Activated CD4-positive, alpha-beta memory T cell treated with anti-CD3 and anti-CD28 coated beads, Interleukin-2, amount 10 ng/mL, durations not matched to agents 7 days and 5 days (primary cell): Measurements from ENCODE around the gene SLAMF1. TPM values are rescaled to one million over a fixed set of nuclear protein-coding genes. Genes with fewer than 3 reads are reported as not detected.

Experiments
- CTCF ChIA-PET: fragments of 350-600 bp; sonication (Branson Sonifier 250); formaldehyde crosslinking; loops from one replicate; lab custom pipeline; 2021; ENCODE audit warnings: antibody characterized with exemption, inconsistent platforms; lab: Charles Lee
- POLR2A ChIA-PET: fragments of 350-600 bp; sonication (Branson Sonifier 250); formaldehyde crosslinking; loops from one replicate; lab custom pipeline; 2021; ENCODE audit warnings: antibody characterized with exemption; lab: Charles Lee
- DNase-seq: peaks from one replicate; pipeline ENCODE4 v3.0.0-alpha.2; 2020
- H3K27ac Mint-ChIP-seq: one replicate; pipeline ENCODE4 v1.8.0; 2021; ENCODE audit warnings: mild to moderate bottlenecking, mixed read lengths
- H3K27me3 Mint-ChIP-seq: one replicate; pipeline ENCODE4 v1.8.0; 2021; ENCODE audit warnings: mixed read lengths
- H3K36me3 Mint-ChIP-seq: one replicate; pipeline ENCODE4 v1.8.0; 2021; ENCODE audit warnings: low read depth, mixed read lengths
- H3K4me1 Mint-ChIP-seq: one replicate; pipeline ENCODE4 v1.8.0; 2021; ENCODE audit warnings: mixed read lengths
- H3K4me3 Mint-ChIP-seq: one replicate; pipeline ENCODE4 v1.8.0; 2021; ENCODE audit warnings: mild to moderate bottlenecking, mixed read lengths
- H3K9me3 Mint-ChIP-seq: one replicate; pipeline ENCODE4 v1.8.0; 2021; ENCODE audit warnings: mixed read lengths
- total RNA-seq, 2 experiments: library from RNA; stranded (reverse); gene quantifications; one replicate each; pipeline ENCODE4 v1.2.3, GENCODE V29; 2021

The SLAMF1 gene
- total RNA-seq, 2 experiments from 2014 or later = 106 to 113 TPM

DNA sequence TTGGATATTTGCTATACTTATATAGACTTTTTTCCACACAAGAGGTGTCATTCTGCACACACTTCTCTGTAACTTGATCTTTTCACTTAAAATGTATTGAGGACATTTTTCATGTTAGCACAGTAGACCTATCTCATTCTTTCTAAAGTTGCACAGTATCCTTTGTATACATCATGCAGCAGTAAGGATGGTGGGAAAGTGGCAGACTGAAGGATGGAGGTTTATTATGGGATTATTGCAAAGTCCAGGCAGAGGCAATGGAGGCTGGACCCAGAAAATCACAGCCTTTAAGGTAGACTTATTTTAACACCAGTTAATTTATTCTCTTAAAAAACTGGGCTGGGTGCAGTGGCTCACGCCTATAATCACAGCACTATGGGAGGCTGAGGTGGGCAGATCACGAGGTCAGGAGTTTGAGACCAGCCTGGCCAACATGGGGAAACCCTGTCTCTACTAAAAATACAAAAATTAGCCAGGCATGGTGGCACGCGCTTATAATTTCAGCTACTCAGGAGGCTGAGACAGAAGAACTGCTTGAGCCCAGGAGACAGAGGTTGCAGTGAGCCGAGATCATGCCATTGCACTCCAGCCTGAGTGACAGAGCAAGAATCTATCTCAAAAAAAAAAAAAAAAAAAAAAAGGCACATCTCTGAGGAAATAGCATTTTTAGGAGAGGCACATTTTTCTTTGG is 25.8 kb downstream of the SLAMF1 start:
- Mint-ChIP-seq H3K36me3 (peaks cover 89% of the 10 kb centered on the region), H3K27ac (peak overlapping the region; percentile 99), H3K27me3 (no peaks in the 10 kb centered on the region), H3K4me1 (peaks cover 82% of the 10 kb centered on the region), H3K4me3 (peak overlapping the region; percentile 22), H3K9me3 (peaks cover 5% of the 10 kb centered on the region)
- ChIA-PET POLR2A (interaction anchor here (0.6 to 15.6 kb wide), 11 partner anchors 8 to 64 kb away, joined by 3 to 362 read pairs (median 9); partner anchors contain the start of gene SLAMF1), CTCF (interaction anchor here (0.8 to 3.9 kb wide), 9 partner anchors 8 to 61 kb away, joined by 3 to 23 read pairs (median 12); partner anchors contain the start of gene SLAMF1)
- DNase-seq = no peak

DNA sequence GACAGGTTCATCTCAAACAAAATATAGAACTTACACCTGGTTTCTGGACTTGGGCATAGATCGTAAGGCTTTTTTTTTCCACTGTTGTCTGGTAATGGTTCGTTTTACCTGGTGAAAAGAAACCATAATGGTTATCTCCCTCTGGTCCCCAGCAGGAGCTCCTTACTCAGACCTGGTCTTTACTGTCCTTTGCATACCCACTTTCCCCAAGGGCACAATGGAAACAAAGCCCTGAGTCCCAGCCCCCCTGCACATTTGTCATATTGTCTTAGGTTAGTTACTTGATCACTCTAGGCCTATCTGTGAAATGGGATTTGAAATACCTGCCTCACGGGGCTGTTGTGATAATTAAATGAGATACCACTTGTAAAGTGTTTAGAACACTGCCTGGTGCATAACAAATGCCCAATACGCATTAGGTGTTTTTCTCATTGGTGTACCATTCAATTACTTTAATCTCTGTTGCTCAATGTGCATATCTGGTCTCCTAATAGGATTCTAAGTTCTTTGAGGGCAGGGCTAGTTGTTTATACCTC is 27.0 kb downstream of the SLAMF1 start:
- Mint-ChIP-seq H3K4me1 (peaks cover 77% of the 10 kb centered on the region), H3K36me3 (peaks cover 88% of the 10 kb centered on the region), H3K4me3 (no peak overlapping the region), H3K27me3 (no peaks in the 10 kb centered on the region), H3K9me3 (peaks cover 5% of the 10 kb centered on the region), H3K27ac (peak overlapping the region; percentile 44)
- POLR2A ChIA-PET = interaction anchor here (1.0 to 15.6 kb wide), 10 partner anchors 10 to 86 kb away, joined by 3 to 362 read pairs (median 6); partner anchors contain the start of gene SLAMF1
- CTCF ChIA-PET = interaction anchor here (0.6 to 3.8 kb wide), 17 partner anchors 9 to 191 kb away, joined by 3 to 23 read pairs (median 4); partner anchors contain the start of gene SLAMF1
- DNase-seq = no peak

DNA sequence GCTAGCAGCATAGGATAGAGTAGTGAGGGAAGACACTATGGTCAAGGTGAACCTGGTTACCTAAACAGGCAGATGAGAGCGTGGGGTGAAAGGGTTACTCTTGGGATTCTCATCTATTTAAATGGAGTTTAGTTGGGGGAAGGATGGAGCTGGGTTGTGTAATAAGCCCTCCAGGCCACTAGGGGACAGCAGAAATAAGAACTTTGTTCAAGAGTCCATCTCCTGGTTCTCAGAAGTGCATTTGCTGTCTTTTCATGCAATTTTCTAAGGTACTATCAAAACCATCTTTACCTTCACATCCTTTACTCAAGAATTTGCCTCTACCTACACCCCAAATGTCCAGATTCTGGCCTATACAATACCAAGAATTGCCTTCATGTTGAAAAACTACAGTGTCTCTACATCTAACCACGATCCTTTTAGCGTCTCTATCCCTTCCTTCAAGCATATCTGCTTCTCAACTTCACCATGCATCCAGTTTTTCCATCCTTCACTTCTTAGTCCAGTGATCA is 28.0 kb downstream of the SLAMF1 start:
- Mint-ChIP-seq H3K36me3 (peaks cover 86% of the 10 kb centered on the region), H3K9me3 (peaks cover 5% of the 10 kb centered on the region), H3K4me1 (peaks cover 75% of the 10 kb centered on the region), H3K27ac (peak overlapping the region; percentile 48), H3K27me3 (no peaks in the 10 kb centered on the region), H3K4me3 (no peak overlapping the region)
- ChIA-PET CTCF (interaction anchor here (0.8 to 3.8 kb wide), 20 partner anchors 8 to 190 kb away, joined by 3 to 23 read pairs (median 4); partner anchors contain the start of gene SLAMF1), POLR2A (interaction anchor here (1.0 to 15.6 kb wide), 13 partner anchors 9 to 90 kb away, joined by 3 to 362 read pairs (median 6); partner anchors contain the start of gene SLAMF1)
- no peak for DNase-seq

DNA sequence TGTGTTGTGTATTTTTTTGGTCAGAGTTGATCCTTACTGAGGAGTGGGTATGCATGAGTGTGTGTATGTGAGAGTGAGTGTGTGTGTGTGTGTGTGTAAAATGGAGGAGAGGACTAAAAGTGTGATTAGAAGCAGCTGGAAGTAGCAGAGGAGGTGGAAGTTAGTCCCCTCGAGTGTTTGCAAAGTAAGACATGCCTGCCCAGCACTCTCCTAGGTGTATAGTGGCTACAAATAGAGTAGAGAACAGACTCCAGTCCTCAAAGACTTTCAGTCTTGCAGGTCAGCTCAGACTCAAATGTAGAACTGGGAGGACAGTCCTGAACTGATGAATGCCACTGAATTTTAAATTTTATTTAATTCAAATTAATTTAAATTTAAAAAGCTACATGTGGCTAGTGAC is 28.5 kb downstream of the SLAMF1 start:
- H3K9me3 Mint-ChIP-seq = peaks cover 5% of the 10 kb centered on the region
- no peak for DNase-seq
- peak overlapping the region; percentile 63 for H3K27ac Mint-ChIP-seq
- ChIA-PET POLR2A (interaction anchor here (1.0 to 15.6 kb wide), 13 partner anchors 9 to 93 kb away, joined by 3 to 362 read pairs (median 6); partner anchors contain the start of genes CD48 and SLAMF1), CTCF (interaction anchor here (0.8 to 3.8 kb wide), 17 partner anchors 9 to 190 kb away, joined by 3 to 23 read pairs (median 5); partner anchors contain the start of gene SLAMF1)
- H3K27me3 Mint-ChIP-seq = no peaks in the 10 kb centered on the region
- H3K36me3 Mint-ChIP-seq = peaks cover 86% of the 10 kb centered on the region
- peaks cover 74% of the 10 kb centered on the region for H3K4me1 Mint-ChIP-seq
- no peak overlapping the region for H3K4me3 Mint-ChIP-seq

DNA sequence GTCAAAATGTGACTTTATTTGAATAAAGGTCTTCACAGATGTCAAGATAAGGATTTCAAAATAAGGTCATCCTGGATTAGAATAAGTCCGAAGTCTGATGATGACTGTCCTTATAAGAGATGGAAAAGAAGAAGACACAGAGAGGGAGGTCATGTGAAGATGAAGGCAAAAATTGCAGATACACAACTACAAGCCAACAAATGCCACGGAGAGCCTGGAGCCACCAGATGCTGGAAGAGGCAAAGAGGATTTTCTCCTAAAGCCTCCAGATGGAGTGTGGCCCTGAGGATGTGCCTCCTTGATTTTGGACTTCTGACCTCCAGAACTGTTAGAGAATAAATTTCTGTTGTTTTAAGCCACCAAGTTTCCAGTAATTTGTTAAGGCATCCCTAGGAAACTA is 31.2 kb downstream of the SLAMF1 start:
- CTCF ChIA-PET = interaction anchor here (1.5 kb wide), 1 partner anchor 187 kb away, joined by 3 read pairs; no protein-coding TSS in a partner anchor
- POLR2A ChIA-PET = interaction anchor here (1.0 kb wide), 1 partner anchor 9 kb away, joined by 3 read pairs; no protein-coding TSS in a partner anchor
- peaks cover 64% of the 10 kb centered on the region for H3K4me1 Mint-ChIP-seq
- H3K27me3 Mint-ChIP-seq = no peaks in the 10 kb centered on the region
- H3K36me3 Mint-ChIP-seq = peaks cover 82% of the 10 kb centered on the region
- peaks cover 5% of the 10 kb centered on the region for H3K9me3 Mint-ChIP-seq
- no peak overlapping the region for H3K4me3 Mint-ChIP-seq
- DNase-seq = no peak
- H3K27ac Mint-ChIP-seq = peak overlapping the region; percentile 43

DNA sequence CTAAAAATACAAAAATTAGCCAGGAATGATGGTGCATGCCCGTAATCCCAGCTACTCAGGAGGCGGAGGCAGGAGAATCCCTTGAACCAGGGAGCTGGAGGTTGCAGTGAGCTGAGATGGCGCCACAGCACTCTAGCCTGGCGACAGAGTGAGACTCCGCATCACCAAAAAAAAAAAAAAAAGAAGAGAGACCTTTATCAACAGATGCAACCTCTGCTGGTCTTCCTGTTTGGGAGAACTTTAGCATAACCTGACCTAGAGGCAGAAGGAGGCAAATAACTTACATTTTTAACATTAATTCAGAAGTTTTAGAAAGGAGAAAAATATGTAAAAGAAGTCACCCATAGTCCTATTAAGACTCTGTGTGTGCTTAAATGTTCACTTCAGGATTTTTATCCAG is 32.4 kb downstream of the SLAMF1 start:
- DNase-seq = no peak
- H3K9me3 Mint-ChIP-seq = peaks cover 5% of the 10 kb centered on the region
- H3K27ac Mint-ChIP-seq = no peak overlapping the region
- H3K27me3 Mint-ChIP-seq = no peaks in the 10 kb centered on the region
- peaks cover 65% of the 10 kb centered on the region for H3K4me1 Mint-ChIP-seq
- CTCF ChIA-PET = interaction anchor here (1.0 to 1.6 kb wide), 3 partner anchors 8 to 186 kb away, joined by 3 to 6 read pairs (median 3); no protein-coding TSS in a partner anchor
- POLR2A ChIA-PET = interaction anchor here (0.9 to 3.0 kb wide), 5 partner anchors 26 to 345 kb away, joined by 3 to 8 read pairs (median 3); partner anchors contain the start of gene SLAMF1
- peaks cover 84% of the 10 kb centered on the region for H3K36me3 Mint-ChIP-seq
- no peak overlapping the region for H3K4me3 Mint-ChIP-seq

DNA sequence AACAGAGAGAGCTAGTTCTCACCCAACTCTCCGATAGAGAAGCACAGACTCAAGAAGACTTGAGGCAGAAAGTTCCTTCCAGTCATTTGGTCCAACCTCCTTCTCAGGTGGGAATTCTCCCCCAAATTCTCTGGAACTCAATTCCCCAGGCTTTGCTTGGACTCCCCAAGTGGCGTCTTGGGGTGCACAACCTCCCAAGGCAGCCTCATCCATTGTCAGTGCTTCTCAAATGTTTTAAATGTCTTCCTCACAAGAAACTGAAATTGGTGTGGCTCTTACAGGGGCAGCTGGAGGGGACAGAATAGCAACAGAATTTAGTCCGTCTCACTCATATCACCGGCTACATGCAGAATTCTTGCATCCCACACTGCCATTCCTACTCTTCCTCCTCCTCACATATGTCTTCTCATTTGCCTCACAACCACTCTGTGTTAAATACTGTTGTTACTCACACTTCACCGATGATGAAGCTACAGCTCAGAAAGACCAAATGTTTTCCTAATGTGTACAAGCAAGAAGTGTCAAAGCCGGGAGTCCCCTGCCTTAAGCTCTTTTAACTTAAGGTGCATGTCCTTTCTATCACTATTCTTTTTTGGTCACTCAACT is 34.1 kb downstream of the SLAMF1 start:
- POLR2A ChIA-PET = interaction anchor here (0.8 to 3.0 kb wide), 6 partner anchors 10 to 89 kb away, joined by 3 to 9 read pairs (median 4); partner anchors contain the start of genes SLAMF1 and SLAMF6

DNA sequence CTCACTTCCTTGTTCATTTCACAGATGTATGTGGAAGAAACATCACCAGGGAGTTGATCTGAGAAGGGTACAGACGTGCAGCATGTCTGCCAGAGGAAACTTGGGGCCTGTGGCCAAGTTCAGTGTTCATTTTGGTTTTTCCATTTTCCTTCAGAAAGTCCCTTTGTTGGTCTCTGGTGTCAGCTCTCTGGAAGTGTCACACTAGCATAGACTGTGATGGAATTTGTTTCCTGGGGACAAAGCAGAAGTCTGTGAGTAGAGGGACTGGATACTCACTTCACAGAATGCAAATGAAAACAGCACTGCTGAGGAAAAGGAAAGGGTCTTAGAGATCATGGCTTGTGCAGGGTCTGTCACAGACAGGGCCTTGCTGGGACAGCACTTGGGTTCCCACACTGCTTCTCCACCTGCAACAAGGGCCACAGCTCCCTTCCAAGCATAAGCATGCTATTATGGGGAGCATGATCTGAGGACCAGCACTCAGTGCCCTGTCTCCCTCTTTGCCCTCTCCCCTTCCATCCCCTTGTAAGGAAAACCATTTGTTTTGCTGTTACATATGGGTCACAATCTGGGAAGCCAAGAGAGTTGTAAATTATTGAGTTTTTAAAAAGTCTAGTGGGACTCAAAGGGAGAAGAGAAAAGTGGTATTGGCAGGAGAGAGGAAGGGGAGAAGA is 36.1 kb downstream of the SLAMF1 start:
- Mint-ChIP-seq H3K4me1 (peaks cover 77% of the 10 kb centered on the region), H3K27ac (peak overlapping the region; percentile 72), H3K9me3 (no peaks in the 10 kb centered on the region), H3K36me3 (peaks cover 79% of the 10 kb centered on the region), H3K27me3 (no peaks in the 10 kb centered on the region), H3K4me3 (no peak overlapping the region)
- DNase-seq = no peak
- ChIA-PET CTCF (interaction anchor here (0.6 to 8.5 kb wide), 6 partner anchors 35 to 180 kb away, joined by 3 to 81 read pairs (median 3); no protein-coding TSS in a partner anchor), POLR2A (interaction anchor here (0.7 to 3.5 kb wide), 10 partner anchors 8 to 70 kb away, joined by 3 to 28 read pairs (median 4); partner anchors contain the start of gene SLAMF1)

More for the DNA sequence above, 34.1 kb downstream of the SLAMF1 start:
- Mint-ChIP-seq H3K36me3 (peaks cover 85% of the 10 kb centered on the region), H3K4me1 (peaks cover 67% of the 10 kb centered on the region), H3K27me3 (no peaks in the 10 kb centered on the region), H3K4me3 (no peak overlapping the region), H3K9me3 (no peaks in the 10 kb centered on the region), H3K27ac (no peak overlapping the region)
- no peak for DNase-seq
- CTCF ChIA-PET = interaction anchor here (0.9 to 8.5 kb wide), 4 partner anchors 62 to 182 kb away, joined by 3 to 81 read pairs (median 3); no protein-coding TSS in a partner anchor

DNA sequence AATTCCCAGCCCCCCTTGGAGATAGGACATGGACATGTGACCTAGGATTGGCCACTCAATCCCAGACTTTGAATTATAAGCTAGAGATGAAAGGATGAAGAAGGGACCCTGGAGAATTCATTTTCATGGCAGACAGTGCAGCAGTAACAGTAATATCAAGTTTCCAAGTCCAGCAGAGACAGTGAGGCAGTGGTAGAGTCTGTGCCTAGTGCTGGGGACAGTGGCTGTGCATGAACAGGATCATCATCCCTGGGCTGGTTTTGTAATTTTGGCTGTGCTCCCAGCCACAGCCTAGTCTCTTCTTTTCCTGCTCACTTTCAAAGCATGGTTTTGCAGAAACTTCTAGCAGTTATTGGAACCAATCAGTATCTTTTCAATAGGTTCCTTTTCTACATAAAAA is 37.9 kb downstream of the SLAMF1 start:
- peaks cover 72% of the 10 kb centered on the region for H3K4me1 Mint-ChIP-seq
- peak overlapping the region; percentile 58 for H3K27ac Mint-ChIP-seq

DNA sequence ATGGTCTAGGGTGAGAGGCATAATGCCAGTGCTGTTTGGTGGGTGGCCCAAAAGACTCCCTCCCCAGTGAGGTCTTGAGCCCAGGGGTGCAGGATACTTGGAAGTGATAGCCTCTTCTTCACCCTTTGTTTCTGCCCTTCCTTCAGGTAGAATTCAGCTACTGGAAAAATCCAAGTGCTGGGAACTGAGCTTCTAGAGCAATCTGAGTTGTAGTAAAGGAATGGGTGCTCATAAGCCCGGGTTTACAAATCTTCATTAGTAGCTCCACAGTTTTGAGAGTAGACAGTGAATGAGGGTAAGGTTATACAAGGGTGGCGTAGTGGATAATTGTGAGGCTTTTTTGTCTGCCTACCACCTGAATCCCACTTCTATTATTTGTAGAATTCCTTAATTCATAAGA is 38.3 kb downstream of the SLAMF1 start:
- H3K36me3 Mint-ChIP-seq = peaks cover 78% of the 10 kb centered on the region
- CTCF ChIA-PET = interaction anchor here (0.8 to 8.5 kb wide), 11 partner anchors 10 to 178 kb away, joined by 3 to 81 read pairs (median 4); no protein-coding TSS in a partner anchor
- H3K27me3 Mint-ChIP-seq = no peaks in the 10 kb centered on the region
- POLR2A ChIA-PET = interaction anchor here (0.7 to 3.5 kb wide), 9 partner anchors 11 to 357 kb away, joined by 3 to 28 read pairs (median 3); partner anchors contain the start of gene SLAMF6
- peaks cover 69% of the 10 kb centered on the region for H3K4me1 Mint-ChIP-seq
- no peak for DNase-seq
- H3K4me3 Mint-ChIP-seq = no peak overlapping the region
- H3K27ac Mint-ChIP-seq = peak overlapping the region; percentile 58
- H3K9me3 Mint-ChIP-seq = peaks cover 13% of the 10 kb centered on the region

More for the DNA sequence above, 37.9 kb downstream of the SLAMF1 start:
- ChIA-PET POLR2A (interaction anchor here (0.7 to 3.5 kb wide), 11 partner anchors 10 to 357 kb away, joined by 3 to 28 read pairs (median 4); partner anchors contain the start of gene SLAMF6), CTCF (interaction anchor here (0.6 to 8.5 kb wide), 12 partner anchors 9 to 381 kb away, joined by 3 to 81 read pairs (median 4); no protein-coding TSS in a partner anchor)
- H3K9me3 Mint-ChIP-seq = peaks cover 12% of the 10 kb centered on the region
- H3K27me3 Mint-ChIP-seq = no peaks in the 10 kb centered on the region
- no peak overlapping the region for H3K4me3 Mint-ChIP-seq
- peaks cover 80% of the 10 kb centered on the region for H3K36me3 Mint-ChIP-seq
- DNase-seq = no peak

DNA sequence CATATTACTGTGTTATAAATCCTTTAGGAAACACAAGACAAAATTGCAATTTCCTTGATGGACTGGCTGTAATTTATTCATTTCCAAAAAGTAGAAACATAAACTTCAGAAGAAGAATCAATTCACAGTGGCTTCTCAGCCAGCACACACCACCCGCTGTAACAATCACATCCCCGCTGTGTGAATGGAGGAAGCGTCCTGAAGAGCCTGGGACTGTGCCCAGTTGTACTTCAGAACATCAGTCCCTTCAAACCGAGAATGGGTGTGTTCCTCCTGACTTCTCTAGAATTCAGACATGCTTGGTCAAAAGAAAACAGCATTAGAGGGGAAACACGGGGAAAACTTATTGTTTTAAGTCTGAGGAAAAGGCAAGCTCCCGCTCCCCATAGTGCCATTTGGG is 38.8 kb downstream of the SLAMF1 start:
- DNase-seq = no peak
- no peaks in the 10 kb centered on the region for H3K27me3 Mint-ChIP-seq
- peaks cover 14% of the 10 kb centered on the region for H3K9me3 Mint-ChIP-seq
- H3K4me1 Mint-ChIP-seq = peaks cover 64% of the 10 kb centered on the region
- CTCF ChIA-PET = interaction anchor here (1.0 to 8.5 kb wide), 7 partner anchors 10 to 178 kb away, joined by 3 to 81 read pairs (median 14); no protein-coding TSS in a partner anchor
- peaks cover 75% of the 10 kb centered on the region for H3K36me3 Mint-ChIP-seq
- H3K4me3 Mint-ChIP-seq = no peak overlapping the region
- peak overlapping the region; percentile 58 for H3K27ac Mint-ChIP-seq
- POLR2A ChIA-PET = interaction anchor here (0.8 to 3.5 kb wide), 6 partner anchors 11 to 179 kb away, joined by 3 to 28 read pairs (median 4); no protein-coding TSS in a partner anchor
